AG09319 (cell line): Measurements from ENCODE around the gene HELQ.
"Not testable (repeated sequence)": the region's sequence is repeated elsewhere in the genome, so short reads cannot be mapped to it uniquely, and the experiment has no call there.

Experiments used
- DNase-seq: peaks from one replicate; pipeline ENCODE4 v3.0.0-alpha.2; 2010; ENCODE audit warnings: low read depth; ENCODE audit errors: extremely low read depth
- TF ChIP-seq, protein P1 (sequence below): IDR thresholded peaks from 2 replicates; pipeline ENCODE4 v1.5.1; 2011; ENCODE audit warnings: low read depth, mild to moderate bottlenecking, inconsistent platforms, low read length, moderate library complexity

HELQ gene

DNA sequence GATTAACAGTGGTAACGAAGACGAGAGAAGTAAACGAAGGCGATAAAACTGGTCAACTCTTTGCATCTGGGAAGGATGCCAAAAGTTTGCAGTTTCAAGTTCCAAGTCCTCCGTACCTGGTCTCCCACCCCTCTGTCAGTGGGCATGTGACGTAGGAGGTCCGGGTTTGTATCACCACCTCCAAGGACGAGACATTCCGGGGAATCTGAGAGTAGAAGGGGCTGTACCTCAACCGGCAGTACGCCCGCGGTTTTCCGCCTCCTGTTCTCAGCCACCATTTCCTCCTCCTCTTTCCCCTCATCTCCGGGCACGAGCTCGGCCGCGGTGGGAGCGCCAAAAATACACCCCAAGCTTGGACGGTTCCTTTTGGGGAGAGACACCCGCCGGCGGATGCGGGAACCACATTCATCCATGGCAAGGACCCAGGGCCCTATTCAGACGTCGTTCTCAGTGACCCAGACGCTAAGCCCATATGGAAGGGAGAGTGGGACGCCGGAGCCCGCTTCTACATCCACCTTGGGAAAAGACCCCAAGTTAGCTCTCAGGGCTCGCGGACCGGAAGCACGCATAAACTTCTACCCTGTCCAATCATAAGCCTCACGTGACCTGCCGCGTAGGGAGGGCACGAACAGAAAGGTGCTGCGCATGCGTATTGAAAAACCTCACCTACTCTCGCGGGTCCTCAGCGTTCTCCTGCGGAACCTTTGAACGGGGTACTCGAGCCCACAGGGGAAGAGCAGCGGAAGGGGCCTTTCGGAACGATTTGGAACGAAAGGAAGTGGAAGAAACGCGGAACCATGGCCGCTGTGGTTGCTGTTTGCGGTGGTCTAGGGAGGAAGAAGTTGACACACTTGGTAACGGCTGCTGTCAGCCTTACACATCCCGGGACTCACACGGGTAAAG, at the start of gene HELQ, which contains the start of gene MRPS18C:
Gene HELQ, minus strand, starts transcription at position 543 of the 903 bp plus-strand sequence. Its CDS starts 130 bp downstream, at position 413.
Gene MRPS18C, plus strand, starts transcription at position 778 of the 903 bp plus-strand sequence. Its CDS starts 20 bp downstream, at position 798.
- DNase-seq: peak; percentile 98
- TF ChIP-seq, protein P1, sequence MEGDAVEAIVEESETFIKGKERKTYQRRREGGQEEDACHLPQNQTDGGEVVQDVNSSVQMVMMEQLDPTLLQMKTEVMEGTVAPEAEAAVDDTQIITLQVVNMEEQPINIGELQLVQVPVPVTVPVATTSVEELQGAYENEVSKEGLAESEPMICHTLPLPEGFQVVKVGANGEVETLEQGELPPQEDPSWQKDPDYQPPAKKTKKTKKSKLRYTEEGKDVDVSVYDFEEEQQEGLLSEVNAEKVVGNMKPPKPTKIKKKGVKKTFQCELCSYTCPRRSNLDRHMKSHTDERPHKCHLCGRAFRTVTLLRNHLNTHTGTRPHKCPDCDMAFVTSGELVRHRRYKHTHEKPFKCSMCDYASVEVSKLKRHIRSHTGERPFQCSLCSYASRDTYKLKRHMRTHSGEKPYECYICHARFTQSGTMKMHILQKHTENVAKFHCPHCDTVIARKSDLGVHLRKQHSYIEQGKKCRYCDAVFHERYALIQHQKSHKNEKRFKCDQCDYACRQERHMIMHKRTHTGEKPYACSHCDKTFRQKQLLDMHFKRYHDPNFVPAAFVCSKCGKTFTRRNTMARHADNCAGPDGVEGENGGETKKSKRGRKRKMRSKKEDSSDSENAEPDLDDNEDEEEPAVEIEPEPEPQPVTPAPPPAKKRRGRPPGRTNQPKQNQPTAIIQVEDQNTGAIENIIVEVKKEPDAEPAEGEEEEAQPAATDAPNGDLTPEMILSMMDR: peak; percentile 29

GRCh38 chr4:83504996-83505395, 49.4 kb upstream of the HELQ start:
- DNase-seq: no peak
- TF ChIP-seq, protein P1: no peak

DNA sequence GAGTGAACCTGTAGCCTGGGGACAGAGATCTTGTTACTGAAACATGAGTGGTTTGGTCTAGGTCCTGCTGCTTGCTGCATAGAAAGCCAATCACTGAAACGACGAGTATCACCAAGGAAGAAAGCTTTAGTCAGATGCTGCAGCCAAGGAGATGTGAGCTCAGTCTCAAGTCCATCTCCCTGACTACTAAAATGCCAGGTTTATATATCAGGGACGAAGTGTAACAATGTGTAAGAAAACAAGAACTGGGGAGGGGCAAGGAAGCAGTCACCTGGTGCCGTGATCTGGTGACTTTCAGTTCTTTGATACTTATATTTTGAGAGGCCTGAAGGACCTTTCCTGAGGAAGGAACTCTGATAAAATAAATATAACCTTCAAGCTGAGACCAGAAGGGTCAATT, 48.9 kb upstream of the HELQ start:
- DNase-seq: no peak
- TF ChIP-seq, protein P1: no peak

GRCh38 chr4:83503974-83504373, 48.4 kb upstream of the HELQ start:
- TF ChIP-seq, protein P1: no peak
- DNase-seq: no peak

GRCh38 chr4:83501671-83502070, 46.0 kb upstream of the HELQ start:
- not testable (repeated sequence) for DNase-seq

DNA sequence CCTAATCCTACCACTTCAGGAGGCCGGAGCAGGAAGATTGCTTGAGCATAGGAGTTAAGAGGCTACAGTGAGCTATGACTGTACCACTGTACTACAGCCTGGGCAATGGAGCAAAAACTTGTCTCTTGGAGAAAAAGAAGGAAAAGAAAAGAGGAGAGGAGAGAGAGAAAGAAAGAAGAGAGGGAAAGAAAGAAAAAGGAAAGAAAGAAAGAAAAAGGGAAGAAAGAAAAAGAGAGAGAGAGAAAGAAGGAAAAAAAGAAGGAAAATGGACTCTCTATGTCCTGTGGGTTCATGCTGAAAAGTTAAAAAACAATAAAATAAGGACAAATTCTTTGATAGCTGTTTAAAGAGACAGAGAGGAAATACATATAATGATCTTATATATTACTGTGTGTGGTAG, 42.6 kb upstream of the HELQ start:
- TF ChIP-seq, protein P1: no peak
- DNase-seq: no peak

DNA sequence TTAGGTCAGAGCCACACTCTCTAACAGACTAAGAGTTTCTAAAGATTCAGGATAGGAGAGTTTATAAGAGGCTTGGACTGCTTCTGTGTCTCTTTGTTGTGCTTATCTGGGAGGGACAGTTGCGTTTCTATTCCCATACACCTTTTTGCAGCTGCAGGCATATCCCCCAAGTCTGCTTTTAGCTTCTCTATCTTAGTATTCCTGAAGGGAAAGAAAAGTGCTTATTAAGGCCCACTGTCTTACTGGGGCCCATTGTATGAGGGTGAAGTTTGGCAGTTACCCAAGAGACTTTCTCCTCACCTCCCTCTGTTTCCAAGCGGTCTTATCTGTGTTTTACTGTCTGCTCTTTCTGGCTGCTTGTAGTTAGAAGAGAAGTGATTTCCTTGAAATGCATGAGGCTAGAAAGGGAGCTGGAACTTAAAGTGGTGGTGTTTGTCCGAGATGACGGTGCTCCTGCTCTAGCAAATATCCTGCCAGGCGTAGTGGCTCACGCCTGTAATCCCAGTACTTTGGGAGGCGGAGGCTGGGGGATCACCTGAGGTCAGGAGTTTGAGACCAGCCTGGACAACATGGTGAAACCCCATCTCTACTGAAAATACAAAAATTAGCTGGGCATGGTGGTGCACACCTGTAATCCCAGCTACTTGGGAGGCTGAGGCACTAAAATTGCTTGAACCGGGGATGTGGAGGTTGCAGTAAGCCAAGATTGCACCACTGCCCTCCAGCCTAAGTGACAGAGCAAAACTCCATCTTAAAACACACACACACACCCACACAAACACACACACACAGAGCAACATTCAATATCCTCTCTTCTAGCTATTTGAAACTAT, 40.7 kb upstream of the HELQ start:
- not testable (repeated sequence) for DNase-seq

DNA sequence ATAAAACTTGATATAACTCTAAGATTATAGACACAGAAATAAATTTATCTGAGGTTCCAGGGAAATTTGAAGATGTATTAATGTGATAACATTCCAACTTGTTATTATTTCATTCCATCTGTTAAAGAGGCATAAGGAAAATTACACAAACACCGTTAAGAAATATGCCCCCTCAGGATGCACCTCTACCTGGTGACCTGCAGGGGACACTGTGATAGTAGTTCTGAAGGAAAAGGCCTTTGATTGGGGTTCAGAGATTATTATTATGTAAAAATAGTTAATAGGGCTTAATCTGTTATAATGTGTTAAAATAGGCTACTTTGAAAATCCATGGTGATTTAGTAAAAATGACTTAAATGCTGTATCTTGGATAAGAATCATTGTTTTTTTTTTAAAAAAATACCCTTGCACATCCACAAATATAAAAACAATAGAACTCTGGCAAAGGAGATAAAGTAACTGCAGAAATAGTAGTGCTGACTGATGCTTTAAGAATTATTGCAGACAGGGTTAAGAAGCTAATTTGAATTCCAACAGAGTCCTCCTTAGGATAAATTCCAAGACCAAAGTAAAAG, 35.3 kb upstream of the HELQ start:
- DNase-seq: no peak
- TF ChIP-seq, protein P1: peak; percentile 80
